SK-N-SH treated with all-trans-retinoic acid at 6 μM for 48 hours (cell line): Measurements from ENCODE around the gene MTUS2.

Experiments used
- ATAC-seq: fragments of 200-7000 bp; cut with Tn5 transposase; 3 replicates; pipeline ENCODE4 v1.9.1; 2020; ENCODE audit warnings: mild to moderate bottlenecking, moderate library complexity
- BACH2 ChIP-seq: fragments of 250-450 bp; sonication (Bioruptor Pico); IDR thresholded peaks from 2 replicates; pipeline ENCODE4 v1.9.0; 2021; ENCODE audit warnings: mild to moderate bottlenecking, borderline replicate concordance
- CREB5 ChIP-seq: fragments of 250-450 bp; sonication (Bioruptor Pico); IDR thresholded peaks from 2 replicates; pipeline ENCODE4 v1.5.1; 2020; ENCODE audit warnings: low read depth, mild to moderate bottlenecking, moderate library complexity
- CSDC2 ChIP-seq: fragments of 250-450 bp; sonication (Bioruptor Pico); IDR thresholded peaks from 2 replicates; pipeline ENCODE4 v1.5.0; 2020; ENCODE audit warnings: mild to moderate bottlenecking, moderate library complexity
- CSRNP3 ChIP-seq: fragments of 250-450 bp; sonication (Bioruptor Pico); IDR thresholded peaks from 2 replicates; pipeline ENCODE4 v1.5.1; 2021; ENCODE audit warnings: mild to moderate bottlenecking, moderate library complexity
- ESRRG ChIP-seq: fragments of 250-450 bp; sonication (Bioruptor Pico); IDR thresholded peaks from 2 replicates; pipeline ENCODE4 v1.6.1; 2021; ENCODE audit warnings: mild to moderate bottlenecking
- GLIS3 ChIP-seq: fragments of 250-450 bp; sonication (Bioruptor Pico); IDR thresholded peaks from 2 replicates; pipeline ENCODE4 v1.5.0; 2020; ENCODE audit warnings: mild to moderate bottlenecking, moderate library complexity
- OSR1 ChIP-seq: fragments of 250-450 bp; sonication (Bioruptor Pico); IDR thresholded peaks from 2 replicates; pipeline ENCODE4 v1.8.0; 2022; ENCODE audit warnings: moderate library complexity, mild to moderate bottlenecking, inconsistent platforms
- PATZ1 ChIP-seq: fragments of 250-450 bp; sonication (Bioruptor Pico); IDR thresholded peaks from 2 replicates; pipeline ENCODE4 v1.8.0; 2020; ENCODE audit warnings: mild to moderate bottlenecking, moderate library complexity, borderline replicate concordance
- PPARA ChIP-seq: fragments of 250-450 bp; sonication (Bioruptor Pico); IDR thresholded peaks from 2 replicates; pipeline ENCODE4 v1.5.0; 2020; ENCODE audit warnings: mild to moderate bottlenecking, borderline replicate concordance
- RARB ChIP-seq: fragments of 250-450 bp; sonication (Bioruptor Pico); IDR thresholded peaks from 2 replicates; pipeline ENCODE4 v1.8.0; 2021; ENCODE audit warnings: mild to moderate bottlenecking, moderate library complexity
- SNAI2 ChIP-seq: fragments of 250-450 bp; sonication (Bioruptor Pico); IDR thresholded peaks from 2 replicates; pipeline ENCODE4 v1.5.0; 2020; ENCODE audit warnings: mild to moderate bottlenecking, moderate library complexity
- TCF4 ChIP-seq: fragments of 250-450 bp; sonication (Bioruptor Pico); IDR thresholded peaks from 2 replicates; pipeline ENCODE4 v1.8.0; 2021; ENCODE audit warnings: mild to moderate bottlenecking, moderate library complexity, borderline replicate concordance
- TOX ChIP-seq: fragments of 250-450 bp; sonication (Bioruptor Pico); IDR thresholded peaks from 2 replicates; pipeline ENCODE4 v1.8.0; 2021; ENCODE audit warnings: mild to moderate bottlenecking, moderate library complexity, borderline replicate concordance
- TSHZ2 ChIP-seq: fragments of 250-450 bp; sonication (Bioruptor Pico); IDR thresholded peaks from 2 replicates; pipeline ENCODE4 v1.5.0; 2020; ENCODE audit warnings: mild to moderate bottlenecking, moderate library complexity
- ZC3H10 ChIP-seq: fragments of 250-450 bp; sonication (Bioruptor Pico); IDR thresholded peaks from 2 replicates; pipeline ENCODE4 v1.5.1; 2021; ENCODE audit warnings: mild to moderate bottlenecking, moderate library complexity
- ZFP3 ChIP-seq: fragments of 250-450 bp; sonication (Bioruptor Pico); IDR thresholded peaks from 2 replicates; pipeline ENCODE4 v1.5.0; 2020; ENCODE audit warnings: mild to moderate bottlenecking, moderate library complexity
- ZFP30 ChIP-seq: fragments of 450-650 bp; formaldehyde crosslinking; IDR thresholded peaks from 2 replicates; pipeline ENCODE4 v1.5.0; 2022; ENCODE audit warnings: mild to moderate bottlenecking, moderate library complexity
- ZNF565 ChIP-seq: fragments of 450-650 bp; formaldehyde crosslinking; conservative IDR thresholded peaks from 2 replicates; pipeline ENCODE4 v1.5.0; 2020; ENCODE audit warnings: low read depth, mild to moderate bottlenecking, moderate library complexity
- ZNF70 ChIP-seq: fragments of 450-650 bp; formaldehyde crosslinking; IDR thresholded peaks from 2 replicates; pipeline ENCODE4 v1.5.0; 2020; ENCODE audit warnings: mild to moderate bottlenecking, moderate library complexity
- ZNF8 ChIP-seq: fragments of 450-650 bp; formaldehyde crosslinking; IDR thresholded peaks from 2 replicates; pipeline ENCODE4 v1.5.0; 2020; ENCODE audit warnings: mild to moderate bottlenecking, moderate library complexity

MTUS2 gene

GRCh38 chr13:29465741-29466293 is 645.7 kb downstream of the MTUS2 start:
- TF ChIP-seq CSRNP3 (CRISPR knock-in tag) (no peak), TSHZ2 (0 out of 2 replicates have a peak, but pooled peaks have one; percentile 30)
- ATAC-seq: peak; percentile 83

GRCh38 chr13:29471551-29471950 is 651.4 kb downstream of the MTUS2 start:
- no peak for ATAC-seq
- TF ChIP-seq CSDC2 (CRISPR knock-in tag): no peak
- no peak for TF ChIP-seq CREB5 (CRISPR knock-in tag)
- TF ChIP-seq ZC3H10 (CRISPR knock-in tag): no peak
- no peak for TF ChIP-seq ZFP30 (CRISPR knock-in tag)
- no peak for TF ChIP-seq PPARA (CRISPR knock-in tag)
- no peak for TF ChIP-seq TCF4
- no peak for TF ChIP-seq OSR1 (CRISPR knock-in tag)
- TF ChIP-seq PATZ1 (CRISPR knock-in tag): no peak
- TF ChIP-seq GLIS3: no peak
- TF ChIP-seq TOX (CRISPR knock-in tag): no peak
- no peak for TF ChIP-seq ZNF70 (CRISPR knock-in tag)
- TF ChIP-seq BACH2: no peak
- TF ChIP-seq TSHZ2: no peak
- no peak for TF ChIP-seq ZFP3
- TF ChIP-seq SNAI2 (CRISPR knock-in tag): no peak
- no peak for TF ChIP-seq RARB (CRISPR knock-in tag)
- TF ChIP-seq ZNF8 (CRISPR knock-in tag): no peak
- no peak for TF ChIP-seq ZNF565 (CRISPR knock-in tag)
- no peak for TF ChIP-seq CSRNP3 (CRISPR knock-in tag)
- no peak for TF ChIP-seq ESRRG (CRISPR knock-in tag)
